Measurements from ENCODE around the gene ARF4.

ARF4 gene

DNA sequence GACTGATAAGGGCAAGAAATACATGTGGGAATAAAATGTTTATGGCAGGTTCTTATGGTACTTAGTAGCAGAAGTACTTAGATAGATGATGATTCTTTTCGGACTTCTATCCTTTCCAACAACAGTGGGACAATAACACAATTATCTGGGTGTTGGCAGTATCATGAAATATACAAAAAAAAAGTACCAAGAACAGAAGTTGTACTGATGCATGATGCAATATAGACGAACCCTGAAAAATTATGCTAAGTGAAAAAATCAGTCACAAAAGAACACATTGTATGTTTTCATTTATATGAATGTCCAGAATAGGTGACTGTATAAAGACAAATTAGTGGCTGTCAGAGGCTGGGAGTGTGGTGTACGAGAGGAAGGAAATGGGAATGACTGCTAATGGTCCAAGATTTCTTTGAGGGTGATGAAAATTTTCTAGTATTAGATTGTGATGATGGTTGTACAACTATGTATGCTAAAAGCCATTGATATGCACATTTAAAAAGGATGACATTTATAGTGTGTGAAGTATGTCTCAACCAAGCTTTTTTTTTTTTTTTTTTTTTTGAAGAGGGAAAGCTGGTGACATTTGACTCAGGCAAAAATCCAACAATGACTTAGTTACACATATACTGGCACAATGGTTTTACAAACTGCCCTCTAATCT is 21.0 kb downstream of the ARF4 start:
- no peak for DNase-seq

DNA sequence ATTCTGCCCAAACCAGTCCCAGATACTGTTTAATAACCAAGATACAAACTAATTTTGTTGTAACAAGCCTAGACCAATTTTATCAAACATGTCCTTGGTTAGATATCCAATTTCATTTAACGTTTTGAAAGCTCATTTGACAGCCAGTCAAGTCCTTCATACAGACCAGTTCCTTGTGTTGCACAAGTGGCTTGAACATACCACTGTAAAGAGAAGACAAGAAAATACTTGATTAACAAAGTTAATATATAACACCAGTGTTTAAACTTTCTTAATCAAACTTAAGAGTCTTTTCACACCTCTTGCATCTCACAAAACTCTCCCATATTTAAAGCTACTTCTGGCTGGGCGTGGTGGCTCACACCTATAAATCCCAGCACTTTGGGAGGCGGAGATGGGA is 25.0 kb downstream of the ARF4 start:
- DNase-seq, result no peak

DNA sequence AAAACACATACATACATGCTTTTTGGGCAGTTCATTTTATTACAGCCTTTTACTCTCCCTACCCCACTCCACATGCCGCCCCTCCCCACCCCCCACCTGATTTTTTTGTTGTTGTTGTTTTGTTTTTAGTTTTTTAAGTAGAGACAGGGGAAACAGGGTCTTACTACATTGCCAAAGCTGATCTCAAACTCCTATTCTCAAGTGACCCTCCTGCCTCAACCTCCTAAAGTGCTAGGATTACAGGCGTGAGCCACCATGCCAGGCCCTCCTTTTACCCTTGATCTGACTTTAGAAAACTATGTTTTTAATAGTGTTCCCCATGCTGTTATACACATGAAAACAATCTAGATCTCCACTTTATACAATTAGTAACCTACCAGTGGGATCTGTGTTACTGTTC is 26.3 kb downstream of the ARF4 start:
- DNase-seq, result no peak

DNA sequence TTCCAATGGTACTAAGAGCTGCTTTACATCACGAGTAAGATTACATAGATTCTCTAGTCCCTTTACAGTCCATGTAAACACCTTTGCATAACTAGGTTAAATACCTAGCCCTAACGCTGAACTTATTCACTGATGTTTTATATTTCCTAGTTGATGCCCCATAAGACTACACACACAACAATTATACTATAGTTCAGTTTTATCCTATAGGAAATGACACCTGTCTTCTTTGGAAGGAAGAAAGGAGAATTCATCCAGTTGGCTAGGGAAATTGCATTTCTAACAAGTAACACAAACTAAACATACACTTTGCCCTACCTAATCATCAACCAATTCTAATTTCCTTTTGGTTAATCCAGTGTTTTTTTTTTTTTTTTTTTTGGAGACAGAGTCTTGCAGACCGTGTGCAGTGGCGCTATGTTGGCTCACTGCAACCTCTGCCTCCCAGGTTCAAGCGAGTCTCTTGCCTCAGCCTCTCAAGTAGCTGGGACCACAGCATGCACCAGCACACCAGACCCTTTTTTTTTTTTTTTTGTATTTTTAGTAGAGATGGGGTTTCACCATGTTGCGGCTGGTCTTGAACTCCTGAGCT is 27.2 kb downstream of the ARF4 start:
- no peak for DNase-seq

DNA sequence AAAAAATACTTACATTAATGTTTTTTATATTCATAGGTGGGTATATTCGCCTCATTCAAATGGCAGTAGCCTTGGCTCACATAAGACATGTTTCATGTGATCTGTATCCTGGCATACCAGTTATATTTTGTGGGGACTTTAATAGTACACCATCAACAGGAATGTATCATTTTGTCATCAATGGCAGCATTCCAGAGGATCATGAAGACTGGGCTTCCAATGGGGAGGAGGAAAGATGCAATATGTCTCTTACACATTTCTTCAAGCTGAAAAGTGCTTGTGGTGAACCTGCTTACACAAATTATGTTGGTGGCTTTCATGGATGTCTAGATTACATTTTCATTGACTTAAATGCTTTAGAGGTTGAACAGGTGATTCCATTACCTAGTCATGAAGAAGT is 37.6 kb downstream of the ARF4 start:
- DNase-seq, result no peak

DNA sequence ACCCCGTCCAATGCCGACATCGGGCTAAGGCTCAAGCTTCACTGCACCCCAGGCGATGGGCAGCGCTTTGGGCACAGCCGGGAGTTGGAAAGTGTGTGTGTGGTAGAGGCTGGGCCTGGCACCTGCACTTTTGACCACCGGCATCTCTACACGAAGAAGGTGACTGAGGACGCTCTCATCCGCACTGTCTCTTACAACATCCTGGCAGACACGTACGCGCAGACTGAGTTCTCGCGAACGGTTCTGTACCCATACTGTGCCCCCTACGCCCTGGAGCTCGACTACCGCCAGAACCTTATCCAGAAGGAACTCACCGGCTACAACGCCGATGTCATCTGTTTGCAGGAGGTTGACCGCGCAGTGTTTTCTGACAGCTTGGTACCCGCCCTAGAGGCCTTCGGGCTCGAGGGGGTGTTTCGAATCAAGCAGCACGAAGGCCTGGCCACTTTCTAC is 40.0 kb downstream of the ARF4 start:
- DNase-seq, result no peak

DNA sequence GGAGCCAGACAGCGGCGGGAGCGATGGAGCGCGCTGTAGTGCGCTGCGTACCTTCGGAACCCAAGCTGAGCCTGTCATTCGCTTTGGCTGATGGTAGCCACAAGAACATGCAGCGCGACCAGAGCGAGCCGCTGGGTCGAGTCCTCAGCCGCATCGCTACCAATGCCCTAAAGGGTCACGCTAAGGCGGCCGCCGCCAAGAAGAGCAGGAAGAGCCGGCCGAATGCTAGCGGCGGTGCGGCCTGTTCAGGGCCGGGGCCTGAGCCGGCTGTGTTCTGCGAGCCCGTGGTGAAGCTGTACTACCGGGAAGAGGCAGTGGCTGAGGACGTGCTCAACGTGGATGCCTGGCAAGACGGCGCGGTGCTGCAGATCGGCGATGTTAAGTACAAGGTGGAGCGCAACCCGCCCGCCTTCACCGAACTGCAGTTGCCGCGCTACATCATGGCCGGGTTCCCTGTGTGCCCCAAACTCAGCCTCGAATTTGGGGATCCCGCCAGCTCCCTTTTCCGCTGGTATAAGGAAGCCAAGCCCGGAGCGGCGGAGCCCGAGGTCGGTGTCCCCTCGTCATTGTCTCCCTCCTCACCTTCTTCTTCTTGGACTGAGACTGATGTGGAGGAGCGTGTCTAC is 40.6 kb downstream of the ARF4 start:
- no peak for DNase-seq

DNA sequence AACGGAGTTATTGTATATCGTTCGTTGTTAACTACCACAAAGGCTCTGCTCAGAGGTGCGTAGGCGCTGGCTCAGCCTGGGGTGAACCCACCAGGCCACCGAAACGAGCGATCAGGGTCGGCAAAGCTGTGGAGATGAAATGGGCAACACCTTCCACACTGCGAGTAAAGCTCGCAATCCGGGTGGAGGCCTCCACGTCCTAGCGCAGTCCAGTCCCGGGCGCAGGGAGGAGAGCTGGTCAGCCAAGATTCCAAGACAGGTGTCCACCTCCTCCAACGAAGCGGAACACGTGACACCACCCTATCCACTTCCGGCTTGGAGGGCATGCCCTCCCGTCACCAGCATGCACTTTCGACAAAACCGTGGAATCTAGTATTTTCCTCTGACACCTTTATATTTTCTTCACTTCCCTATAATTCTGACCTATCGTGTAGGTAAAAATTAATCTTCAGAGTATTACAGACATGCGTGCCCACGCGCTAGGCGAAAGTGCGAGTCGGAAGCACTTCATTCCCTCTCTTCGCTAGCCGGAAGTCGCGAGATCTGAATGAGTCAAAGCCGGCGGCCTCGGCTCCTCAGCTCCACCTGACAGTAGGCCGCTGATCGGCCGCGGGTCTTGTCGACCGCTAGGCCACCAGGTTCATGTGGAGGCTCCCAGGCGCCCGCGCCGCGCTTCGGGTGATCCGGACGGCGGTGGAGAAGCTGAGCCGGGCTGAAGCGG is 41.2 kb downstream of the ARF4 start, which contains the start of gene PDE12:
PDE12 (plus strand) TSS at position 537 of the 721 bp plus-strand sequence; CDS start at position 643, 106 bp downstream.
- peak; percentile 48 for DNase-seq

DNA sequence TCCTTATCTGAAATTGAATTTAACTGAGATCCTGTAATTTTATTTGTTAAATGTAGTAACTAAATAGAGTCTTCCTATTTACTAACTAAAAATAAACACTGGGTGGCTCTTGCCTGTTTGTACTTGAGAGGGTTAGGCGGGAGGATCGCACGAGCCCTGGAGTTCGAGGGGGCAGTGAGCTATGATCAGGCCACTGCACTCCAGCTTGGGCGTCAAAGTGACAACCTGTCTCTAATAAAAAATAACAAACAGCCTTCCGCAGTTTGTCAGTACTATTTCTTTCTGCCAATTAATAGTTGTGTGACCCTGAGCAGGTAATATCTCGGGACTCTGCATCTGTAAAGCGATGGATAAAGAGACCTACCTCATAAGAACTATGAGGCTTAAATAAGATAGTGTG is 41.8 kb downstream of the ARF4 start:
- no peak for DNase-seq

DNA sequence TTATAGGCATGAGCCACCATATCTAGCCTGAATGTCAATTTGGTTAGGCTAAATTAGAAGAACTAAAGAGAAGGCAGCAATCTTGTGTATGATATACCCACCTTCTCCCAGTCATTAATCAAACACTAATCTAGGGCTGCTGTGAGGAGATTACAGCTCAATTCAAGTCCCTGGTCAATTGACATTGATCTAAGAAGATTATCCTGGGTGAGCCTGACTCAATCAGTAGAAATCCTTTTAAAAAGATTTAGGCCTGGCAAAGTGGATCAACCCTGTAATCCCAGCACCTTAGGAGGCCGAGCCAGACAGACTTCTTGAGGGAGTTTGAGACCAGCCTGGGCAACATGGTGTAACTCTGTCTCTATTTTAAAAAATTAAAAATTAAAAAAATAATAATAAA is 50.5 kb downstream of the ARF4 start:
- no peak for DNase-seq

DNA sequence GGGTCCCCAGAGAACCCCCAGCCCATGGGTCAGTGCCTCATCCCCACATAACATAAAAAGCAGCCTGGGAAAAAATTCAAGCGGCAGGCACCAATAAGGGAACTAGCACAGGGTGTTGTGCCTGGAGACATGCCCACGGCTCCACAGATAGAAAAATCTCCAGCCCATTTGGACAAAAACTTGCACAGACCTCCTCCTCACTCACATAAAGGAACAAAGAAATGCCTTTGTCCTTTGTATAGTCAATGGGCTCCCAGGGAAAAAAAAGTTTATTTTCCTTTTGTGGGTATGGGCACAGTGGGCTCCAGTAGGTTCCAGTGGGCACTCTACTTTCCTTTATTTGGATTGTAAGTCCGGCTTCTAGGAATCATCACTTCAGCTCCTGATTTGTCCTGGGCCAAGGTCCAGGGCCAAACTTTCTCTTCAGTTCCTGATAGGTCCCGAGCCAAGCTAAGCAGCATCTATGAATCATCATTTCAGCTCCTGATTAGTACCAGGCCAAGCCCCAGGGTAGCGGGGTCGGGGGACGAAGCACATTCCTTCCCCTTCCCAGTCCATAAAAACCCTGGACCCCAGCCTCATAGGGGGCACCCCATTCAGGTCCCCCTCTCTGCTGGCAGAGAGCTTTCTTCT is 51.4 kb downstream of the ARF4 start:
- no peak for DNase-seq

DNA sequence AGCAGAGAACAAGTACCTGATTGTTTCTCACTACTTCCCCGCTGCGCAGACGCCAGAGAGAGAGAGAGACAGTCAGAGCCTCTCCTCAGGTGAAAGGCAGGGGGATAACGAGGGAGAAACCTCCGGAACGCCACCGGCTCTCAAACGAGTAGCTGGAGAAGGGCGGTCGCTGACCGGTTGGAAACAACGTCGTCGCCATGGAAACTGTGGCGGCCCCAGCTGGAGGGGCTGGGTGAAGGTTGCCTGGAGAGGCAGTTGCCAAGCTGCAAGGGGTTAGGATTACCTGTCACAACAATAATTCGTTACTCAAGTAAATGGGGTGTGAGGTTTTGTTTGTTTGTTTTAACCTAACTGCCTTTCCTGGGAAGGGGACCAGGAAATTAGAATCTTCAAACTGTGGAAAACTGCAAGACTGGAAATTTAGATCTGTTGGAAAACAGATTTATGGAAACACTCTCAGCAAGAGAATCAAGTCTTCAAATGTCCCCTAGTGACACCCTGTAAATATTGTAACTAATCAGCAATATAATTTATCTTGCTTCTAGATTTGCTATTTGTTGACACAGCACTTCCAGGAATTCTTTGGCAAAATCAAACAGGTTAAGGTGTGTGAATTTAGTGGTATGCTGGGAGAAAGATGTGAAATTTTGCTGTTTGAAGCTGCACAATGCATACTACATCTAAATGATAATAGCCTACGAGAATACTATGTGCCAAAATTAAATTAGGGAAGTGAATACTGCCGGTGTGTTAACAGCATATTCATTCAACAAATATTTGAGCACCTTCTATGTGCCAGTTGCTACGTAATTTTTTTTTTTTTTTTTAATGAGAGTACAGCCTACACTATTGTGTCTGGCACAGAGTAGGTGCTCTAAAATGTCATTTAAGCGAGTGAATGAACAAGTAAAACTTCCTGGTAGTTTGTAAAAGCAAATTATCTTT is 52.7 kb downstream of the ARF4 start, which contains the start of gene DNAH12:
DNAH12 (minus strand) TSS at position 164 of the 945 bp plus-strand sequence. CDS start 1,474 bp downstream, outside the sequence.
- DNase-seq, result peak; percentile 52

DNA sequence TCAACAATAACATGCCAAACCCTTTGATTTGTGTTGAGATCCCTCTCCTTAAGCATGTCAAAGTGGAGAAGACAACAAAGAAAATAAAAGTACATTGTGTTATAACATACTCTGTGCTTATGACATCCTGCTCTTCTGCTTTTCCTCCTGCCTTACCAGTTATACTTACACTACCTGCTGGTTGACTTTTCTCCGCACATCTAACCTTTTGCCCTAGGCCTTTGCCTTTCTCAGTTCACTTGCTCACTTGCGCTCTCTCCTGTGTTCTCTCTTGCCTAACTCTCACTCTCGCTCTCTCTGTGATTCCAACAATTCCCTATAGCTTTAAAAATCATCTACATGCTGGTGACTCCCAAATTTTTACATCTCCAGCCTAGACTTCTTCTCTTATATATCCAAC is 58.7 kb downstream of the ARF4 start:
- DNase-seq, result no peak

DNA sequence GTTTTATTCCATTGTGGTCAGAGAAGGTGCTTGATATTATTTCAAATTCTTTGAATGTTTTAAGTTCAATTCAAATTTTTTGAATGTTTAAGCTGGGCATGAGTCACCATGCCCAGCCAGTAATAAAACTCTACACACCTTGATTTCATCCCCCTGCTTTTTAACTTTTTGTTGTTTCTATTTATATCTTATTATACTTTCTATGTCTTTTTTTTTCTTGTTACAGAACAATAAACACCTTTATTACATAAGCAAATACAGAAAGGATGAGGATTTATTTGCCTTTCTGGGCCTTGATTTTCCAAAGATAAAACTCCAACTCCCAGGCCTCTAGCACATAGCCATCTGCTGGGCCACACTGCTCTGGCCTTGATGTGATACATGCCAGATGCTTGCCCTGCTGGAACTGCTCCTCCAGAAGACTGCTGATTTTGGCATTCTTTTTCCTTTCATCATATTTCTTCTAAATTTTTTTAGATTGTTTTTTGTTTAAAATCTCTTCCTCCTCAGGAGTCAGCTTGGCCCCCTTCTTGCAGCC is 67.0 kb downstream of the ARF4 start:
- no peak for DNase-seq

Data from NCI-H2029 treated with DMSO at 0.1 percent for 48 hours (cell line).